H4 (cell line): ENCODE measurements around the gene CASK. TPM values are rescaled to one million over a fixed set of nuclear protein-coding genes. Genes with fewer than 3 reads are reported as not detected.
A peak's percentile ranks its signal among the peaks of the same experiment; 100 is the strongest.

ENCODE experiments used
- DNase-seq: peaks from one replicate; pipeline ENCODE4 v3.0.0-alpha.2; 2015; ENCODE audit warnings: low spot score
- total RNA-seq: library from RNA; depleted of rRNA; stranded (reverse); fragments of >200 nt; shearing (Covaris generic); gene quantifications from 2 replicates; pipeline ENCODE4 v1.2.3, GENCODE V29; 2014

Gene CASK
- total RNA-seq, 1 experiment from 2014 or later: 21.7 TPM

DNA sequence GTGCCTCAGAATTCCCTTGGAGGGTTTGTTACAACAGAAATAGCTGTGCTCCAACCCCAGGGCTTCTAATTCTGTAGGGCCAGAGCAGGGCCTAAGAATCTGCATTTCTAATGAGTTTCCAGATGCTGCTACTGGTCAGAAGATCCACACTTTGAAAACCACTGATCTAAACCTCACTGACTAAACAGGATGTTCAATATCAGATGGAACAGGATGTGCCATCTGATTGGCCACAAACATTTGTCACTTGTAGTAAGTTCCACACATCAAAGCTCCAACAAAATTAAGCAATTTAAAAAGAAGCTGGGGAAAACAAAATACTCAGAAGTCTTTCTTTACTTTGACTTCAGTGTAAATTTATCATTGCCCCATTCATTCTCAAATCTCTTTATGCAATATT lies 14.3 kb downstream of the CASK start:
- DNase-seq: no peak

DNA sequence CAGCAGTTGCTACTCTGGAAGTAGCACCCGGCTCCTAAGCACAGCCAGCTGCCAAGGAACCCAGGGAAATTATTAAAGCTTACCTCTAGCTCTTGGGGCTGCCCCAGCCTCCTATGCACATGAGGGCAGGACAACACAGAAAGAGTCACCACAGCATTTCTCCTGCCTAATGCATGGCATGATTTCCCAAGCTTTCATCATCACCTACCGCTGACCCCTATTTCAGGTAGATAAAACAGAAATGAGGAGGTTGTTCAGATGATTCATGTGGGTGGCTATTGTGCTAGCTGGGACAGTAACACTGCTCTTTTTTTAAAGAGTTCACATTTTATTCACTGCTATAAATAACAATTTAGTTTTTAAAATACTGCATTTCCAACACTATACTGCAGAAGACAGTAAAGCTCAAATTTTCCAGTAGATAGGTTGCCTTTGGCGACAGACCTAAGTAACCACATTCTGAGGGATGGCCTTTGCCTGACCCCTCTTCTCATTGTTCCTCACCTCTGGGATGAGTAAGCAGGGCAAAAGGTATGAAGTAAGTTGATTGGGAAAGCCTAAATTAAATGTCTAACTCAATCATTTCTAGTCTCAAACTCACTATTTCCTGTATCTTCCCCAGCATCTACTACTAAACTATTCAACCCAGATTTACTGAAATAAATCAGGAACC lies 16.7 kb downstream of the CASK start:
- peak; percentile 4 for DNase-seq

DNA sequence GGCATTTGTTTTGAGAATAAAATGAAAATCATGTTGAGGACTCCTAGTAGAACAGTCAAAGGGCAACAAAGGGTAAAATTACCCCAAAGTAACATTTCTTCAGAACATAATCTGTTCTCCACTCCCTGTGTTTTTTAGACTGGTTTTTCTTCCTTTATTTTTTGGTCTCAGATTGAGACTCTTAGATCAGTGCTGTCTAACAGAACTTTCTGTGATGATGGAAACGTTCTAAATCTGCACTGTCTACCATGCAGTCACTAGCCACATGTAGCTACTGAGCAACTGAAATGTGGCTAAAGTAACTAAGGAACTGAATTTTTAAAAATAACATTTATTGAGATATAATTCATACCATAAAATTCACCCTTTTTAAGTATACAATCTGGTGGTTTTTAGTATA lies 19.8 kb downstream of the CASK start:
- no peak for DNase-seq

DNA sequence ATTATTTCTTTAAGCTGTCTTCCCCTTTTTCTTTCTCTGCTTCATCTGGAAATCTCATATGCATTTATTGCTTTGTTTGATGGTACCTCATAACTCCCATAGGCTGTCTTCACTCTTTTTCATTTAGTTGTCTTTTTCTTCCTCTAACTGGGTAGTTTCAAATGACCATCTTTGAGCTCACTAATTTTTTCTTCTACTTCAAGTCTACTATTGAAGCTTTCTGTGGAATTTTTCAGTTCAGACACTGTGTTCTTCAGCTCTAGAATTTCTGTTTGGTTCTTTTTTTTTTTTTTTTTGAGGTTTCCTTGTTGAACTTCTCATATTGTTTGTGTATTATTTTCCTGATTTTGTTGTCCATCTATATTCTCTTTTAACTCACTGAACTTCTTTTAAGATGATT lies 23.0 kb downstream of the CASK start:
- no peak for DNase-seq

DNA sequence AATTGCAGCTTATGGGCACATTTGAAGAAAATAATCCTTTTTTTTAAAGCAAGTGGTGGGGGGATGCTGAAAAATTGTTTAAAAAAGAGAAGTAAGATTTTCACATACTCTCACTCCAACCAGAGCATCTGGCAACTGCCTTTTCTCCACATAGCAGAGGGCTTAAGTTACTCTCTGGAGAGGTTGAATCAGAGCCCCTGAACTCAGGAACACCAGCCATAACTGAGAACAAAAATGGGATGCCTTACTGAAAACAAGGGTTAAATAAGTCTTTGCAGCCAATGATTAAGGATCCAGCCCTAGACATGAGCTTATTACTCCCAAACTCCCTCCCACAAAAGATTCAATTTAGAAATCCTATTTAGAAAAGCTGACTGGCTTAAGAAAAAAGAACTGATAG lies 27.5 kb downstream of the CASK start:
- no peak for DNase-seq

DNA sequence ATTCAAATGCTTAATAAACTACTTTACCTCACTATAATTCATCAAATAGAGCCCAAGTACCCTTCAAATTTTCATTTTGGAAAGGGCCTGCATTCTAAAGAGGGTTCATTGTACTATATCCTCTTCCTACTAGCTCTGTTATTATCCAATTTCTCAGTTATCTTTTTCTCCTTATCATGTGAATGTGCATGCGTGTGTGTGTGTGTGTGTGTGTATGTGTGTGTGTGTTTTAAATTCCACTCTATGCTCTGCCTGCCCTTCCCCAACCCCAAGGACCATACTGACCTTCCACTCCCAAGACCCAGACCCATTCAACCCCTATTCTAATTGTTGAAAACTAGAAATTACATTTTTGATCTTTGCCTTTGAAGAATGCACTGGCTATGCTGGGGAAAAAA lies 33.3 kb downstream of the CASK start:
- no peak for DNase-seq

DNA sequence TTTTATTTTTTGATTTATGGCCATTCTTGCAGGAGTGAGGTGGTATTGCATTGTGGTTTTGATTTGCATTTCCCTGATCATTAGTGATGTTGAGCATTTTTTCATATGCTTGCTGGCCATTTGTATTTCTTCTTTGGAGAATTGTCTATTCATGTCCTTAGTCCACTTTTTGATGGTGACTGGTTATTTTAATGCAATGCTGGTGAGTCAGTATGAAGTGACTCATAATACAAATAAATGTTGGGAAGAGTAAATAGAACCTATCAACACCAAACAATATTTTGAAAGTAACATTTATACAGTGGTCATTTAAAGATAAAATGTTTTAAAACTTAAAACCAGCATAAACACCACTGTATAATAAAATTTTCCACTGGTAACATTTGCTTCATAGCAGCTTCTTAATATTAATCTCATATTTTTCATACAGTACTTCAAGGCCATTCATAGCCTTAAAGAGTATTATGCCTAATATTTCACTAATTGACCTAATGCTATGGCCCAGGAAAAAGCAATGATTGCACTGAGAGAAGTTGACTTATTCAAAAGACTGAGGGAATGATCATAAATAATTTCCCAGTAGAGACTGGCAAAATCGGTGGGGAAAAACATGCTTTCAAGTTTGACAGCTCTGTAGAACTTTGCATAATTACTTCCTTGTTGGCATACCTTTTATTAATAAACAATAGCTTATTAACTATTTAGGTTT lies 33.9 kb downstream of the CASK start:
- peak; percentile 41 for DNase-seq

DNA sequence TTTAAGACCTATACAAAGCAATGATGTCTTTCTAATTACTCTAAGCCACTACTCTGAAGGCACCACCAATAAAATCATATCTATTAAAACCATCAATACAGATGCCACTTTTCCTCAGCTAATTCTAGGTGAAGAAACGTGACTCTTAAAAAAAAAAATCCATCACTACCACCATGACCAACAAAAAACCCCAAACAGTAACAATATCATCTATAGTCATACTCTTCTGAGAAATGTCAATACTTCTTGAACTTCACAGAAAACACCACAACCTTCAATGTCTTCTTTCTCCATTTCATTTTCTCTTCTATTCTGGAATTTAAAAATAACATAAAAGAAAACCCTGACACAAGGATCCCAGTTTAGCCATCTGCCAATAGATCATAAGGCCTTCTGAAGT lies 35.7 kb downstream of the CASK start:
- DNase-seq: no peak

DNA sequence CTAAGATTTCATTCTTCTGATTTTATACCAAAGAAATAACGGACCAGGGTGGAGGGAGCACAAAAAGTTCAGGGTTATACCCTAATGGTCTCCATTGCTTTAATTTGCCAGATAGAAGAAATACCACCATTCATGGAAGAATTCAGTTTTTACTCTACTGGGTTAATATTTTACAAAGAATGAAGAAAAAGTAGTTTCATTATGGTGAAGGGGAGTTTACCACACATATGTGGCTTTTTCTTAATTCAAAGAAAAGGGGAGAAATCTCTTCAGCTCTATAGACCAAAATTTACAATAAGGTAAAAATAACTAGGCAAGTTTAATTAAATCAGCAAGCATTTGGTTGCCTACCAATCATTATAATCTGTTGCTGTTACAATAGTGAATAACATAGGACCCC lies 37.6 kb downstream of the CASK start:
- no peak for DNase-seq

DNA sequence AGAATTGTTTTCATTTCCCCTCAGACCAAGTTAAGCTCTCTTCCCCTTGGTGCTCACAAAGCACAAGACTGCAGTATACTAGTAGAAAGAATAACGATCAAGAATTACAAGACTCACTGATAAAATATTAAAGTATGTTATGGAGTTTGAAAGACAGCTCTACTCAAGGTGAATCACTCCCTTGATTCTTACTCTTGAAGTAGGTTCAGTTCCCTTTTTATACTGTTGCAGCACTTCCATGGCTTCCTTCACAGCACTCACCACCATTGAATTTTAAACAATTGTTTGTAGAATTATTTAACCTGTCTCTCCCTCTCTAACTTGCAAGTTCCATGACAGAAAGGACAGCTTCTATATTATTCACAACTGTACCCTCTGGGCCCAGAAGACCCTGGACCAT lies 42.2 kb downstream of the CASK start:
- DNase-seq: no peak

DNA sequence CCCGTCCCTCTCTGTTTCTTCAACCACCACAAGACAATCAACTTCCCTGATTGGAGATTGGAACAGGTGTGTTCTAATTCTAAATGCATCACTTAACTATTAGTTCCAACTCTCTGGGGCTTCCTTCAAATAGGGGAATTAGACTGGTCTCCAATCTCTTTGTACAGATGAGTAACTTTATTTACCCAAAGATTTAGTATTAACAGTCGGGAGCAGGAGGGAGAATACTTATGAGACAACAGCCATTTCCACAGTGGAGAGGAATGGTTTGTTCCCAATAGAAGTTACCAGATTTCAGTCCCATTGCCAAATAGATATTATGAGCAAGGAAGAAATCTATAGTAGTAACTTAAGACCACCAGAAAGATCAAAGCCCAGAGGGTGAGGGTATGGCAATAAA lies 46.2 kb downstream of the CASK start:
- no peak for DNase-seq

DNA sequence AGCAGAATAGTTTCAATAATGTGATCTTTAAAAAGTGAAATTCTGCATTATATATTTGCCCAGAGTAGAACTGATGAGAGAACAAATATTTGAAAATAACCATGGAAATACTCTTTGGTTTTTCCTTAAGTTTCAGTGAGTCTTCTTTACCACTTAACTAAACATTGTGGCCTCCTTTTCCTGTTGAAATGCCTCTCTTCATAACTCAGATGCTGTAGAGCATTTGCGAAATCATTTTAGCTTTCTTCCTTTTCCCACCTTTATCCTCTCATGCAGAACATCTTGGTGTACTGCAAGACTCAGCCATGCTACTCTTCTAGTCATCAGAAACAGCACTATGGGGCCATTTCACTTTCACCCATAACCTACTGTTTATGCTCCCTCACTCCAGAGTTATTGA lies 48.2 kb downstream of the CASK start:
- DNase-seq: peak; percentile 24

DNA sequence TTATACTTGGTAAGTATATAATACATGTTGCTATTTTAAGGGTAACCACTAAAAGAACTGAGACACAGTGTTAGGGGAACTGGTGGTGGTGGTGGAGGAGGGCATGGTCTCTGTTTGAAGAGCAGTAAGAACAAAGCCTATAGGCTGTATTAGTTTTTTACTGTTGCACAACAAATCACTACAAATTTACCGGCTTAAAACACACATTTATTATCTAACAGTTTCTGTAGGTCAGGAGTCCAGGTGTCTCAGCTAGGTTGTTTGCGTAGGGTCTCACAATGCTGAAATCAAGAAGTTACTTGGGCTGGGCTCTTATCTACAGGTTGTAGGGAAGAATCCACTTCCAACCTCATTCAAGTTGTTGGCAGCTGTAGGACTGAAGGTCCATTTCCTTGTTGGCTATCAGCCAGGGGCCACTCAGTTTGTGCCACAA lies 52.6 kb downstream of the CASK start:
- no peak for DNase-seq

DNA sequence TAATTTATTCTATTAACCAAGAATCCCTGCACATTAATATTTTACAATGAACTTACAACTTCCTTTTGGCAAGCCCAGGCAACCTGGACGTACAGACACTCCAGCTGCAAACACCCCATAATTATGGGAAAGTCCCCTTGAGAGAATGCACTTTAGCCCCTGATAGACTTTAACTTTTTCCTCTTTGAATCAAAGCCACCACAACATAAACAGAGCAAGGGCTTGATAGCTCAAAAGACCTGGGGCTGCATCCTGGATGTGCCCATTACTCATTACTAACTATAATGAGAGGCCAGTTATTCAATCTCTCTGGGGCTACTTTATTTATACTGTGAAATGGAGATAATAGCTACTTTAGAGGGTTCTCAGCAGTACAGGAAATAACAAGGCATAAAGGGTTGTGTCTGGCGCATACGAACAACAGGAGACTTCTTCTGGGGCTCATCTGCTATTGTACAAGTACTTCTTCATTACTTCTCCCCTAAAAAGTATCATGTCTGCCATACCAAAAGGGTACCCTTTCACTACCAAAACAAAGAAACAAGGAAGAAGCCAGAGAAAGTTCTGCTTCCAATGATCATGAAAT lies 54.9 kb downstream of the CASK start:
- DNase-seq: peak; percentile 8

DNA sequence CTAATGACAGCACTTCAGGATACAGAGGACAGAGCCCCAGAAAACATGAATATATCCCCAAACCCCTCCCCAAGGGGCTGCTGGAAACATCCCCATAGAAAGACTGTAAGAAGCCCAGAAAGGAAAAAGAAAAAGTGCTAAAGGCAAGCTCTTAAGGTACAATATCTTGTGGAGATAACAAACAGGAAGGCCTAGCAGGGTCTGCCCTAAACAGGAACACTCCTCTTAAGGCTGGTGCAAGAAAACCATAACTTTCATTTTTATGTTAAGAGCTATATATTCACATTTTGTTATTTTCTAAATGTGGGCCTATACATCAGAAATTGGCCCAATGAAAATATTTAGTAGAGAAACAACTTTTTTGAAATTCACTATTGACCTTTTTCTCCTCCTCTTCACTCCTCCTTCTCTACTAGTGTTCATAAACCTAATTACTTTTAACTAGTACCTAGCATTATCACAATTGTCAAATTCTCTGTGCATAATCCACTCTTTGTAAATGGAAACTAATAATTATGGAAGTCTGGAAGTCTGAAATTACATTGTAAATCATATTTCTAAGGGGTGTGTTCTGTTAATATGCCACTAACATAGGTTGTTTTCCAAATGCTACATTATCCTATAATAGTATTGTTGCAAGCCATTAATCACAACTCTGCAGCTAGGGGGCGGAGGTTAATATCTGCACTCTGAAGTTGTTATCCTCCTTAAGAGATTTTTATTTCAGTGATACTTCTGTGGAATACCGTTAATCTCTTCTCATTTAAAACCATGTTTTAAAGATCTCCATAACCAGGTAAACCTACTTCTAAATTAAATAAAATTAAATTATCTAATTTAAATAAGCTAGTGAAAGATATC lies 59.8 kb downstream of the CASK start:
- no peak for DNase-seq

DNA sequence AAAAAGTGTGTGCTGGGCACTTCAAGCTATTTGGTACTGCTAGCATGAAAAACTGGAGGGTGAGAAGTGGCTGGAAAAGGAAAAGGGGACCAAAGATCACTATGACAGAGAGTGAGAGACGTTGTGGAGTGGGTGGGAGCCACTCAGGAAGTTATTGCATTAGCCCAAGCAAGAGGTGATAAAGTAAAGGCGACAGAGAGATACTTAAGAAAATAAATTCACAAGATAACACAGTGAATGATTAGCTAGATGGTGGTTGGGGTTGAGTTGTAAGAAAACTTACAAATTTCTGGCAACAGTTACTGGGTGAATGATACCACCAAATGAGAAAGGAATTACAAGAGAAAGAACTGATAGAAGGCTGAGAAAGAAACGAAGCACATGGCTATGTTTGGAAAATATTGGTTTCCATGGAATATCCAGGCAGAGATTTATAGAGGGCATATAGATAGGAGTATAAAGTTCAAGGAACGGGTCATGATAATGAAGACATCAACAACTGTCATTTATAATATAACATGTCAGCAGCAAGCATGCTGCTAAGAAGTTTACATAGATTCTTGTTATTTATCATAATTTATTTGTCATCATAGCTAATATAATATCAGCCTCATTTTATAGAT lies 60.7 kb downstream of the CASK start:
- DNase-seq: no peak

DNA sequence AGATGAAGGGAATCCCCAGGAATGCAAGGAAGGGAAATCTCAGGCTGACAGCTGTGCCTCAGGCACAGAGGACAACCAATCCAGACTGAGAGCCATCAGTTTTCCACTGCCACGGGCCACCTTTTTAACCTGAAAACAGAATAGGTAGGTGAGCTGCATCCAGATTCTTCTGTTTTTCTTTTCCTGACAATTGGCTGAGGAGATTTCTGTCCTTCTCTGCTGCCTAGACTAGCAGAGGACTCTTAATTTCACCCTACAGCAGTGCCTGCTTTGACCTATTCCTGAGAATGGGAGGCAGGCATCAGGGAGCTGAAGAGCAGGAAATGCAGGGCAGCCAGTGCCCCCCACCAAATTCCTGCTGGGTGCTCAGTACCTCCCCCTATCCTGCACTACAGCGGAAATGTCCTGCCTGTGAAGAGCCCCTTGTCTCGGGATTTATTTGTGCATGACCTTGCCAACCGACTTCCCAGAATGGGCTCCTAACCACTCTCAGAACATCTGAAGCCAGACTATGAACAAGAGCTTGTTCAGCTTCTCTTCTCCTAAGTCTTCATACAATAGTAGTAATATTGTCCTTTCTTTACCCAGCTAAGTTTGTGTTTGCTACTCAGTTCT lies 65.1 kb downstream of the CASK start:
- no peak for DNase-seq

DNA sequence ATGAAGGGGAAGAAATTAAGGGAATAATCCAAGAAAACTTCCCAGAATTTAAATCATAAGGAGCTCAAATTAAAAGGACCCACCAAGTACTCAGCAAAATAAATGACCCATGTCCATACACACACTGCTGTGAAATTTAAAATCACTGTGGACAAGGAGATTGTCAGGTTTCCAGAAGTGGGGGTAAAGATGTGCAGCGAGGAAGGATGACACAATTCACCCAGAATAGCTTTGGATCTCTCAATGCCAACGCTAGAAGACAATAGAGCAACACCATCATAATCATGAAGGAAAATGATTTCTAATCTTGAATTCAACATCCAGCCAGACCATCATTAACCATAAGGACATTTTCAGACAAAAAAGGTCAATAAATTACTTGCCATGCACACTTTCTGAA lies 65.7 kb downstream of the CASK start:
- DNase-seq: no peak

DNA sequence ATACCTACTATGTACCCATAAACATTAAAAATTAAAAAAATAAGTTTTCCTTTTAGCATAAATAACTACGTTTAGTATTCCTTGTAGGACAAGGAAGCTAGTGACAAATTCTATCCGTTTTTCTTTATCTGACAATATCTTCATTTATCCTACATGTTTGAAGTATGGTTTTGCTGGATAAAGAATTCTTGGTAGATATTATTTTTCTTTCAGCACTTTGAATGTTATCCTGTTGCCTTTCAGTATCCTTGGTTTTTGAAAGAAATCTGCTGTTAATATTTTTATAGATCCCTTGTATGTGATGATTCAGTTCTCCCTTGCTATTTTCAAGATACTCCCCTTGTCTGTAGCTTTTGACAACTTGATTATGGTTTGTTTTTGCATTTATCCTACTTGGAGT lies 76.6 kb downstream of the CASK start:
- no peak for DNase-seq

DNA sequence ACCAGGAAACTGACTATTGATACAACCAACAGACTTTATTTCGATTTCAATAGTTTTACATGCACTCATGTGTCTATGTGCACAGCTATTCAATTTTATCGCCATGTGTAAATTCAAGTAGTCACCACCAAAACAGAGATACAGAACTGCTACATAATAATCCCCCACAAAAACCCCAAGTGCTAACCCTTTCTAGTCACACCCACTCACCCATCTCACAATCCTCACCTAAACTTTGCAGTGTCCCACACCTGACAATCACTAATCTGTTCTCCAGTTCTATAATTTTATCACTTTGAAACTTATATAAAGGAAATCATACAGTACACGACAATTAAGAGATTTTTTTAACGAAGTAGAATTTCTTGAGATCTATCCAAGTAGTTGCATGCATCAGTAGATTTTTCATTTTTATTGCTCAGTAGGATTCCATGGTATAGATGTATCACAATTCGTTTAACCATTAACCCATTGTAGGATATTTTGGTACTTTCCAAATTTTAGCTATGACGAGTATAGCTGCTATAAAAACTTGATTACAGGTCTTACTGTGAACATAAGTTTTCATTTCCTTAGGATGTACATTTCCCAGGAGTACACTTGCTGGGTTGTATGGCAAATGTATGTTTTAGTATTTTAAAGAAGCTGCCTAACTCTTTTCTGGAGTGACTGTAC lies 85.9 kb downstream of the CASK start:
- DNase-seq: no peak

DNA sequence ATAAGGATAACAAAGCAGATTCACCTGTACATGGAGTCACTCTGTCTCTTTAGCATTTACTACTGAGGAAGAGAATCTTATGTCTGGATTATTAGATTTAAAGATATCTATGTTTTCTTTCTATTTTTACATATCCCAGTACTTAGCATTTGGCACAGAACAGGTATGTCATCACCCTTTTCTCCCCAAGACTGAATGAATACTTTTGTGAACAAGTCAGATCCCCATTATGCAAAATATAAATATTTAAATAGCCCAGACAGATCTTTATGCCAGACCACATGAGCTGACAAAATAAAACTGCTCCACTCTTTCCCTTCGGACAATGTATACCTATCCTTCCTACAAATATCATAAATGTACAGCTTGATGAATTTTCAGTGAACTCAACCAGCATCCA lies 94.5 kb downstream of the CASK start:
- DNase-seq: no peak
